Esophagus muscularis mucosa (tissue), 4 donors: ENCODE measurements around the gene DLG1. TPM values are rescaled to one million over a fixed set of nuclear protein-coding genes. Genes with fewer than 3 reads are reported as not detected.
"Not testable (repeated sequence)": the region's sequence is repeated elsewhere in the genome, so short reads cannot be mapped to it uniquely, and the experiment has no call there.

ENCODE experiments used
- DNase-seq: peaks from one replicate; pipeline ENCODE4 v3.0.0-alpha.2; 2017; ENCODE audit errors: extremely low spot score
- H3K27ac ChIP-seq, 4 donors: fragments of 200-600 bp; sonication (generic); replicated peaks in 1 of 4; 1 replicate in 3 of 4; 2 replicates in 1 of 4; pipeline ENCODE4 v1.5.1; 2016 to 2019; ENCODE audit warnings: mild to moderate bottlenecking in 1 of 4
- H3K27me3 ChIP-seq, 4 donors: fragments of 200-600 bp; sonication (generic); one replicate each; pipeline versions ENCODE4 v1.5.1 to v1.6.0; 2016 to 2019
- H3K36me3 ChIP-seq, 4 donors: fragments of 200-600 bp; sonication (generic); one replicate each; pipeline ENCODE4 v1.5.1; 2016 to 2019
- H3K4me1 ChIP-seq, 4 donors: fragments of 200-600 bp; sonication (generic); one replicate each; pipeline ENCODE4 v1.5.1; 2016 to 2019
- H3K4me3 ChIP-seq, 4 donors: fragments of 200-600 bp; sonication (generic); 1 replicate in 2 of 4; 2 replicates in 2 of 4; pipeline ENCODE4 v1.5.1; 2016 to 2019; ENCODE audit warnings: mild to moderate bottlenecking in 4 of 4, moderate library complexity in 1 of 4
- H3K9me3 ChIP-seq, 4 donors: fragments of 200-600 bp; sonication (generic); 1 replicate in 3 of 4; 2 replicates in 1 of 4; pipeline ENCODE4 v1.5.1; 2016 to 2019
- CTCF ChIP-seq, 3 experiments: fragments of 200-600 bp in 2 of 3; fragments of 450-650 bp in 1 of 3; sonication (generic) in 2 of 3; IDR thresholded peaks; one replicate each; pipeline ENCODE4 v1.5.1; 2017 to 2019; ENCODE audit warnings: antibody characterized with exemption in 3 of 3, mild to moderate bottlenecking in 2 of 3, moderate library complexity in 1 of 3
- EP300 ChIP-seq: sonication (generic); formaldehyde crosslinking; IDR thresholded peaks from one replicate; pipeline ENCODE4 v1.6.1; 2017; ENCODE audit warnings: antibody characterized with exemption
- POLR2A ChIP-seq: fragments of 450-650 bp; IDR thresholded peaks from one replicate; pipeline ENCODE4 v1.6.1; 2017; ENCODE audit warnings: antibody characterized with exemption, moderate library complexity, mild to moderate bottlenecking, low read depth
- POLR2AphosphoS5 ChIP-seq, 2 donors: sonication (generic); formaldehyde crosslinking; IDR thresholded peaks; one replicate each; pipeline ENCODE4 v1.6.1; 2017; ENCODE audit warnings: antibody characterized with exemption in 2 of 2
- WGBS: methylation state at CpG from one replicate; pipeline ENCODE4 v1.1.5; 2018; 5-methylcytosine and 5-hydroxymethylcytosine counted together
- intact Hi-C: fragments of 100-400 bp; cut with DNase I; formaldehyde crosslinking; loops from one replicate; pipeline ENCODE4 v1.15.1; 2023
- total RNA-seq, 4 donors: library from RNA; depleted of rRNA; stranded (reverse); fragments of >200 nt; gene quantifications; one replicate each; pipeline versions ENCODE4 v1.1.0 to v1.2.1, GENCODE V29; 2016

The DLG1 gene
- total RNA-seq, 4 donors from 2014 or later: 56.8 to 73.1 (median 69.1) TPM

DNA sequence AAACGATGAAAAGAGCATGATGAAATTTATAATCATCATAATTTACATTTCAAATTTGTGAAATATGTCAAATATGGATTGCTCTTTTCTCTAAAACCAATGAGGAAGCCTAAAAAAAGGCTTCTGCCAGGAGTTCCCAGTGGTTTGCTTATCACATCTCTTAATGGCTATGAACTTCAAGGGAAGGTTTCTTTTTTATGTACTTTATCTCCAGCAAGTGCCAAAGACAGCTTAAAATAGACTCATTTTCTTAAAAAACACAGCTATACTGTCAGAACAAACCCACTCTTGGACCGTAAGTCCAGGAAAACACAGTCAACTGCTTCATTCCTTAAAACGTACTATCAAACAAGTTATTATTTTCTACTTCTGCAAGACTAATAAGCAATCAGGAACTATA is 80.2 kb downstream of the DLG1 start:
- intact Hi-C loops: no loop called here
- Histone ChIP-seq H3K36me3 (no peaks in the 10 kb centered on the region), H3K4me3 (no peak overlapping the region), H3K27me3 (no peaks in the 10 kb centered on the region), H3K9me3 (no peaks in the 10 kb centered on the region), H3K4me1 (peaks cover 10 to 40% (median 35%) of the 10 kb centered on the region in 4 donors), H3K27ac (no peak overlapping the region)
- DNase-seq: no peak
- TF ChIP-seq POLR2A: no peak
- WGBS: 65% methylated on average over 3 of the region's 3 CpGs

DNA sequence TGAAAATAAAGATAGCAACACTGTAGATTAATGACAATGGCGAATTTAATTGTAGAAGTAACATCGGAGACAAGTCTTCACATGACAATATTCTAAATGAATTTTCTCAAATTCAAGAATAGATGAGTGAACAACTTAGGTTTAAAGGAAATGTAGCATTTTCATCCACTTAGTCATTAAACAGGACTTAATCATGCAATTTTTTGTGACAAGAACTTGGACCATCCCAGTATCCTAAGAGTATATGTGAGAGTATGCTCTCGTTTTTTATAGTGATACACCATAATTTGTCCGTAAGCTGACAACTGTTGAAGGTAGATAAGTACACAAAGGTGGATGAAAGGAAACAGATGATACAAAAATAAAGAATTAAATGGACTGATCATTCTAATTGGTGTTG is 81.5 kb downstream of the DLG1 start:
- DNase-seq: no peak
- no peaks in the 10 kb centered on the region for H3K36me3 ChIP-seq
- no peak overlapping the region for H3K4me3 ChIP-seq
- WGBS: 91% methylated on average over 4 of the region's 4 CpGs
- H3K4me1 ChIP-seq: peaks cover 5 to 27% (median 23%) of the 10 kb centered on the region in 4 donors
- H3K27ac ChIP-seq: no peak overlapping the region
- H3K9me3 ChIP-seq: no peaks in the 10 kb centered on the region
- H3K27me3 ChIP-seq: no peaks in the 10 kb centered on the region
- intact Hi-C loops: no loop called here
- TF ChIP-seq POLR2A: no peak
- no peak for TF ChIP-seq CTCF (IDR thresholded peaks at IDR 0.05)
- no peak for TF ChIP-seq EP300

DNA sequence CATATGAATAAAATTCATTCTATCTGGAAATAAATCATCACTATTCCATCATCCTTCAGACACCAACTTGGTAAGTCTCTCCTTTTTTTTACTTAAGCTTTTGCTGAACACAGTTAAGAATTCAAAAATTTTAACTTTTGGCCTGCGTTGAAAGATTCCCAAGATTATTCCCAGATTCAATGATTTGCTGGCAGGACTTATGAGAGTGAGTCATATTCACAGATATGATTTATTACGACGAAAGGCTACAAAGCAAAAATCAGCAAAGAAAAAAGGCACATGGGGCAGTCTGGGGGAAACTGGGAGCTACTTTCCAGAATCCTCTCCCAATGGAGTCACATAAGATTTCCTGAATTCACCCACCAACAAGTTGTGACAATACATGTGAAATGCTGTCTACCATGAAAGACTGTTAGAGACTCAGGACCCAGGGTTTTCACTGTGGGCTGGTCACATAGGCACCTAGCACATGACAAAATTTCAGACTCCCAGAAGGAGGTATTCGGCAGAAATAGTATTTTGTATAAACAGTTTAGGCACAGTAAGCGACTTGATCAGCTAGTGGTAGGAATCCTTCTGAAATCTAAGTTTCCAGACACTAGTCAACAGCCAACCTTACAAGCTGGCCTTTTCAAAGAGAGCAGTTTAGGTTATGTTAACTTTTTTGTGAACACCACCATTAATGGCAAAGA is 82.1 kb downstream of the DLG1 start:
- H3K27ac ChIP-seq: peak overlapping the region; percentile 18 to 57 (median 46)
- H3K9me3 ChIP-seq: no peaks in the 10 kb centered on the region
- intact Hi-C loops: no loop called here
- H3K4me1 ChIP-seq: peaks cover 5 to 25% (median 22%) of the 10 kb centered on the region in 4 donors
- WGBS: 33% methylated on average over 5 of the region's 5 CpGs
- DNase-seq: no peak
- TF ChIP-seq POLR2A: no peak
- no peak for TF ChIP-seq CTCF (IDR thresholded peaks at IDR 0.05)
- TF ChIP-seq EP300: no peak
- TF ChIP-seq POLR2AphosphoS5 (IDR thresholded peaks at IDR 0.05): no peak
- no peaks in the 10 kb centered on the region for H3K27me3 ChIP-seq
- no peak overlapping the region for H3K4me3 ChIP-seq
- no peaks in the 10 kb centered on the region for H3K36me3 ChIP-seq

DNA sequence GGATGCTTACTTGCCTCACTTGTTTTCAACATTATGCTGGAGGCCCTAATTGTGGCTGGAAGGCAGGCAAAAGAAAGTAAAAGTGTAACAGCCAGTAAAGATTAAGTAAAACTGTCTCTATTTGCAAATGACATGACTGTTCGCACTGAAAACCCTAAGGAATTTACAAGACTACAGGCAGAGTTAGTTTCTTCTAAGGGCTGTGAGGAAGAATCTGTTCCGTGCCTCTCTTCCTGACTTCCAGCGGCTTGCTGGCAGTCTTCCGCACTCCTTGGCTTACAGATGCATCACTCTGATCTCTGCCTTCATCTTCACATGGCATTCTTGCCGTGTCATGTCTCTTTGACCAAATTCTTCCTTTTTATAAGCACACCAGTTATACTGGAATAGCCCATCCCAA is 86.1 kb downstream of the DLG1 start:
- no peak for TF ChIP-seq POLR2A
- TF ChIP-seq POLR2AphosphoS5 (IDR thresholded peaks at IDR 0.05): no peak
- TF ChIP-seq EP300: no peak
- TF ChIP-seq CTCF (IDR thresholded peaks at IDR 0.05): no peak
- intact Hi-C loops: no loop called here
- H3K27ac ChIP-seq: no peak overlapping the region
- H3K36me3 ChIP-seq: no peaks in the 10 kb centered on the region
- H3K4me3 ChIP-seq: no peak overlapping the region
- no peak for DNase-seq
- no peaks in the 10 kb centered on the region for H3K27me3 ChIP-seq
- 94% methylated on average over 5 of the region's 5 CpGs for WGBS
- no peaks in the 10 kb centered on the region for H3K9me3 ChIP-seq
- H3K4me1 ChIP-seq: peaks cover 11 to 27% (median 25%) of the 10 kb centered on the region in 4 donors

DNA sequence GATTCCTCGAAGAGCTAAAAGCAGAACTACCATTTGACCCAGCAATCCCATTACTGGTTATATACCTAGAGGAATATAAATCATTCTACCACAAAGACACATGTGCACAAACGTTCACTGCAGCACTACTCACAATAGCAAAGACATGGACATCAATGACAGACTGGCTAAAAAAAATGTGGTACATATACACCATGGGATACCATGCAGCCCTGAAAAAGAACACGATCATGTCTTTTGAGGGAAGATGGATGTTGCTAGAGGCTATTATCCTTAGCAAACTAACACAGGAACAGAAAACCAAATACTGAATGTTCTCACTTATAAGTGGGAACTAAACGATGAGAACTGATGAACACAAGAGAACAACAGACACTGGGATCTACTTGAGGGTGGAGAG is 86.7 kb downstream of the DLG1 start:
- intact Hi-C loops, H3K4me3 ChIP-seq, H3K9me3 ChIP-seq, DNase-seq, H3K27ac ChIP-seq, H3K36me3 ChIP-seq, H3K27me3 ChIP-seq: not testable (repeated sequence)
- H3K4me1 ChIP-seq: peaks cover 11 to 21% (median 19%) of the 10 kb centered on the region in 4 donors
- WGBS: 93% methylated on average over 4 of the region's 4 CpGs
